Fibroblast of the aortic adventitia (primary cell): ENCODE data around the gene TIGIT. TPM values are rescaled to one million over a fixed set of nuclear protein-coding genes. Genes with fewer than 3 reads are reported as not detected.

Experiments used
- DNase-seq: peaks from one replicate; pipeline ENCODE4 v3.0.0-alpha.2; 2010; ENCODE audit warnings: low read depth
- H3K4me3 ChIP-seq: 2 replicates; pipeline ENCODE4 v1.5.1; 2011; ENCODE audit warnings: low read depth, mild to moderate bottlenecking, control low read depth, low read length, moderate library complexity
- total RNA-seq: library from RNA; depleted of rRNA; stranded (reverse); fragments of >200 nt; gene quantifications from 2 replicates; pipeline ENCODE4 v1.2.3, GENCODE V29; 2012; ENCODE audit warnings: low replicate concordance
- TF ChIP-seq, protein P1 (sequence below): IDR thresholded peaks from 2 replicates; pipeline ENCODE4 v1.5.1; 2011; ENCODE audit warnings: mild to moderate bottlenecking, low read length, control low read depth, inconsistent platforms; ENCODE audit not compliant: insufficient read depth

Gene TIGIT
- 0.18 and 0.33 TPM in 2 replicates for total RNA-seq

DNA sequence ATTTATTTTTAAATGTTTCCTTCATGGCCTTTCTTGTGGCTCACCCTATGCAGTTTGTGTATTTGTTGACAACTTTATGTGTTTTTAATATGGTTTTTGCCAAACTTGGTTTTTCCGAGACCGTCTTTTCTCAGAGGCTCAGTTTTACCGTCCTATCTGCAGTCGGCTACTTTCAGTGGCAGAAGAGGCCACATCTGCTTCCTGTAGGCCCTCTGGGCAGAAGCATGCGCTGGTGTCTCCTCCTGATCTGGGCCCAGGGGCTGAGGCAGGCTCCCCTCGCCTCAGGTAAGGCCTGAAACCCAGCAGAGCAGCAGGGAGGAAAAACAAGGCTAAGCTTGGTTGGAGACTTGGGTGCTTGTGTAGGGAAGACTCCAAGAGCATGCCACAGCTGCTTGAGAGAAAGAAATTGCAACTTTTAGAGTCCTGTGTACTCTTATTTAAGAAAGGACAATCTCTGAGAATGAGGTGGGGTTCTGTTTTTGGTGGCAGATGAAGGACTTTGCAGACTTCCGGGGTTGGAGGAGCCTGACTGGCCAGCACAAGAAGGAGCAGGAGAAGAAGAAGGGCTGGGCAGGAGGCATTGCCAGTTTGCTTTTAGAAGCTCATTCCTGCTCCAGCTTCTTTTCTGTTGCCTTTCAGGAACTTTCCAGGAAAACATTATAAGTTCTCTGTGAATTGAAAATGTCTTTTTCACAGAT lies at the start of gene TIGIT:
Gene TIGIT (plus strand): TSS at position 191 of the 698 bp plus-strand sequence. CDS start 34 bp downstream, at position 225.
- DNase-seq: no peak
- no peak within 1 kb of the TSS for H3K4me3 ChIP-seq
- TF ChIP-seq, protein P1, sequence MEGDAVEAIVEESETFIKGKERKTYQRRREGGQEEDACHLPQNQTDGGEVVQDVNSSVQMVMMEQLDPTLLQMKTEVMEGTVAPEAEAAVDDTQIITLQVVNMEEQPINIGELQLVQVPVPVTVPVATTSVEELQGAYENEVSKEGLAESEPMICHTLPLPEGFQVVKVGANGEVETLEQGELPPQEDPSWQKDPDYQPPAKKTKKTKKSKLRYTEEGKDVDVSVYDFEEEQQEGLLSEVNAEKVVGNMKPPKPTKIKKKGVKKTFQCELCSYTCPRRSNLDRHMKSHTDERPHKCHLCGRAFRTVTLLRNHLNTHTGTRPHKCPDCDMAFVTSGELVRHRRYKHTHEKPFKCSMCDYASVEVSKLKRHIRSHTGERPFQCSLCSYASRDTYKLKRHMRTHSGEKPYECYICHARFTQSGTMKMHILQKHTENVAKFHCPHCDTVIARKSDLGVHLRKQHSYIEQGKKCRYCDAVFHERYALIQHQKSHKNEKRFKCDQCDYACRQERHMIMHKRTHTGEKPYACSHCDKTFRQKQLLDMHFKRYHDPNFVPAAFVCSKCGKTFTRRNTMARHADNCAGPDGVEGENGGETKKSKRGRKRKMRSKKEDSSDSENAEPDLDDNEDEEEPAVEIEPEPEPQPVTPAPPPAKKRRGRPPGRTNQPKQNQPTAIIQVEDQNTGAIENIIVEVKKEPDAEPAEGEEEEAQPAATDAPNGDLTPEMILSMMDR: no peak

DNA sequence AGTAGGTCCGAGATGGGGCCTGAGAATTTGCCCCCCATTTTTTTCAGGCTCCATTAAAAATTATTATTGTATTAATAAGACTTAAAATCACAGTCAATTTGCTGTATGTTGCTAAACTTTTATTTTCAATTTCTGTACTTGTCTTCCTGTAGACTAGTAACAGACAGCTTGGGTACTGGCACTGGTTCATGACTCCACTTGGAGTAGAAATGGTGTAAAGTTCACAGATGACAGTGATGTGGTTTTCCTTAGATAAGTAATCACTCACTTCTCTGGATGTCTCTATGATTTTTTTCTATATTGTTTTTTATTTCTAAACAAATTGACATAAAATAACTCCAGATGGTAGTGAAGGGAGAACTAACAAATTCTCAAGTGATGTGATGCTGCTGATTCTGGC lies 40.9 kb upstream of the TIGIT start:
- TF ChIP-seq, protein P1: no peak
- H3K4me3 ChIP-seq: no peak overlapping the region
- no peak for DNase-seq

DNA sequence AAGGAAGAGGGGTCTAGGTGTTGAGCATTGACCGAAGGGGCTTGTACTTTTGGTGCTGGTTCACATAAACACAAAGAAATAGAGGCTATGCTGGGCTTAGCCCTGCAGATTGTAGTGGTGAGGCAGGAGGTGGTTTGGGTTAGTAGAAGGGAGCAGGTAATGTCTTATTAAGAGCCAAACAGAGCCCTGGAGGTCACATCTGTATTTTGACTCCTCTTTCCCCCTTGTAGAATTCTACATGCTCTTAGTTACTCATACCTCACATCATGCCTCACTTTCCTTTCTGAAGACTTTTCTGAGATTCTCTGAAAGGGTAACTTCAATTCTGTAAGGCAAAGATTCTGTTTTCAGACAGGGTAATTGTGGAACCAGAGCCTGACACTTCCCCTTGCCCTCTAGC lies 40.3 kb upstream of the TIGIT start:
- TF ChIP-seq, protein P1: no peak
- no peak overlapping the region for H3K4me3 ChIP-seq
- DNase-seq: no peak

DNA sequence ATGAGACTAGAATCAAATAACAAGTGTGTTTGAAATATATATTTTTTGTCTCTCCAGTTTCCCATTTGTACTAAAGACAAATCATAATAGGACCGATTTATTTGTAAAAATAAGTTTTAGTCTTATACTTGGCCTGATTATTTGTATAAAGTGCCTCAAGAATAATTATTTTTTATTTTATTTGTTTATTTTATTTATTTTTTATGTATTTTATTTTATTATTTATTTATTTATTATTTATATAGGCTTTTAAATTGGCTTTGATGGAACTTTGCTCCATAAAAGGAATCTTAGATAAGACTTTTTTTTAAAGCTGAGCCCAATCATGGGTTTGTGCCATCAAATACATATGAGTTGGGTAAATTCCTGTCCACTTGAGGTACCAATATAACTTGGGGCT lies 34.3 kb upstream of the TIGIT start:
- no peak for DNase-seq
- TF ChIP-seq, protein P1: no peak

DNA sequence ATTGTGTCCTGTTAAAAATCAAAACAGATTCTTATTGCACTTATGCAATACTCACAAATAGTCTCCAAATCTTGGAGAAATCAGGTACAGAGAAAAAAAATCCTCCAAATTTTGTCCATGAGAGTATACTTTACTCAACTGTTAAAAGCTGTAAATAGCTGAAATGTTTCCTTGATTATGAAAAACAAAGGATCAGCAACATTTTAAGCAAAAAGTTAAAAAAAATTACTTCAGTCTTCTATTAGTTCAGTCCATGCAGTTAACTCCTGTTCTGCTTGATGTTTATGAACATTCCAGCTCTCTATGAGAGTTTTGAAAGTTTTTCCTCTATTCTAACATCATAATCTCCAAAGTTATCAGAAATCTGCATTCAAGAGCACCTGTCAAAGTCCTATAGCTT lies 33.7 kb upstream of the TIGIT start:
- TF ChIP-seq, protein P1: no peak

More for the DNA sequence above, 34.3 kb upstream of the TIGIT start:
- no peak overlapping the region for H3K4me3 ChIP-seq

DNA sequence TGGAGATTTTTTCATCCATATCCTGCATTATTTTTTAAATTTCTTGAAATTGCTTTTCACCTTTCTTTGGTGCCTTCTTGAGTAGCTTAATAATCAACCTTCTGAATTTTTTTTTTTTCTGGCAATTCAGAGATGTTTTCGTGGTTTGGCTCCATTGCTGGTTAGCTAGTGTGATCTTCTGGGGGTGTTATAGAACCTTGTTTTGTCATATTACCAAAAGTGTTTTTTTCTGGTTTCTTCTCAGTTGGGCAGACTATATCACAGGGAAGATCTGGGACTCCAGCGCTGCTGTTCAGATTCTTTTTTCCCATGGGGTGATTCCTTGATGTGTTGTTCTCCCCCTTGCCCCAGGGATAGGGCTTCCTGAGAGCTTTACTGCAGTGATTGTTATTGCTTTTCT lies 23.8 kb upstream of the TIGIT start:
- H3K4me3 ChIP-seq: no peak overlapping the region
- DNase-seq: no peak
- TF ChIP-seq, protein P1: no peak

More for the DNA sequence above, 33.7 kb upstream of the TIGIT start:
- DNase-seq: no peak
- no peak overlapping the region for H3K4me3 ChIP-seq
